NCI-H2081 (cell line): Measurements from ENCODE around the gene UCHL1.
"Not testable (repeated sequence)": the region's sequence is repeated elsewhere in the genome, so short reads cannot be mapped to it uniquely, and the experiment has no call there.

Experiments used
- DNase-seq, 2 experiments: peaks; one replicate each; lab custom pipeline; 2025; lab: John Stamatoyannopoulos, UW

The UCHL1 gene

DNA sequence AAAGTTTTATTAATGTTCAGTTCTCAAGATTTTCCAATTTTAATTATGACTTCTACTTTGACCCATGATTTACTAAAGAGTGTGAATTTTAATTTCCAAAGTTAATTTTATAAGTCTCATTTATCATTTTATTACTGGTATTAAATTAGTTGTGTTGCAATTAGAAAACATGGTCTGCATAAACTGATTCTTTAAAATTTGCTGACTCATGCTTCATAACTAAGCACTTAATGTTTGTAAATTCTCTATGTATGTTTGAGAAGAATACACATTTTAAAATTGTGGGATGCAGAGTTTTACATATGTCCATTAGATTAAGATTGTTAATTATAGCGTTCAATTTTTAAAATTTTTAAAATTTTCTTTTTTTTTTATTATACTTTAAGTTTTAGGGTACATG, 20.2 kb upstream of the UCHL1 start:
- no peak for DNase-seq

- DNase-seq, result no peak
Observed at GRCh38 chr4:41241919-41242318, 14.8 kb upstream of the UCHL1 start.

DNA sequence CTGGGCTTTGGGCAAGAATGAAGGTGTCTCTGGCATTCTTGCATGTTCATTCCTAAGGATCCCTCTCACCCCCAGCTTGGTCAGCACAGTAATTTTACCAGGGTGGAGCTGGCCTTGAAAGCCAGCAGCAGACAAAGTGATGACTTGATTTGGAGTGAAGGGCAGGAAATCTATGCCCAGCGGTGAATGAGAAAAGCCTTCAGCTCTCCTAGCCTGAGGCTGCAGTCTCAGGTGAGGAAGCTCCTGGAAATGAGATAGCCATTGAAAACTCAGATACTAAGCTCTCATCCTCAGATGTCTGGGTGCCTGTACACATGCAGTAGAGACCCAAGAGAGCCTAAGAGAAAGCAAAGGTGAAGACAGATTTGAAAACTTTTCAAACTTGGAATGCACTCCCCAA, 10.7 kb upstream of the UCHL1 start:
- DNase-seq, result no peak

DNA sequence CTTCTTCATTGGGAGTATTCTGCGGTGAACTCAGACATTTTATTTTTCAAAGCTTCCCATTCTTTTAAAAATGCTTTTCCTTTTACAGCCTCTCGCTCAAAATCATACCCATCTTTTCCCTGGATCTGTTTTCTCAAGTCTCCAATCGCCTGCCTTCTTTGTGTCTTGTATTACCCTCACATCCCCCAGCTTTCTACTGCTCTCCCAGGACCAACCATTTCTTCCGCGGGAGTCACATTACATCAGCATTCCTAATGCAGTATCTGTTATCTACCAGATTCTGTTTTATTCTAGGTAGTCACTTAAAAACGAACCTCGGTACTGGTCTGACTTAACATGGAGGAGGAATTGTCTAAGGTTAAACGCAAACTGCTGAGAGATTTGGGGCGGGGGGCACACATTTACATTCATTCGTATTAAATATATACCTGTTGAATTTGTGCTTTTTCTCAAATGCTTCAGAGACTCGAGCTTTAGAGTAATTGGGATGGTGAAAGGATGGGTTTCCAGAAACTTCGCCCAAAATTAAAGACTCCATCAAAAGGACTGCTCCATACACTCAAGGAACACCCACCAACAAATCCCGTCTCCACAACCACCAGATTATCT, 493 bp upstream of the UCHL1 start:
- DNase-seq, result peak; percentile 33 to 63

DNA sequence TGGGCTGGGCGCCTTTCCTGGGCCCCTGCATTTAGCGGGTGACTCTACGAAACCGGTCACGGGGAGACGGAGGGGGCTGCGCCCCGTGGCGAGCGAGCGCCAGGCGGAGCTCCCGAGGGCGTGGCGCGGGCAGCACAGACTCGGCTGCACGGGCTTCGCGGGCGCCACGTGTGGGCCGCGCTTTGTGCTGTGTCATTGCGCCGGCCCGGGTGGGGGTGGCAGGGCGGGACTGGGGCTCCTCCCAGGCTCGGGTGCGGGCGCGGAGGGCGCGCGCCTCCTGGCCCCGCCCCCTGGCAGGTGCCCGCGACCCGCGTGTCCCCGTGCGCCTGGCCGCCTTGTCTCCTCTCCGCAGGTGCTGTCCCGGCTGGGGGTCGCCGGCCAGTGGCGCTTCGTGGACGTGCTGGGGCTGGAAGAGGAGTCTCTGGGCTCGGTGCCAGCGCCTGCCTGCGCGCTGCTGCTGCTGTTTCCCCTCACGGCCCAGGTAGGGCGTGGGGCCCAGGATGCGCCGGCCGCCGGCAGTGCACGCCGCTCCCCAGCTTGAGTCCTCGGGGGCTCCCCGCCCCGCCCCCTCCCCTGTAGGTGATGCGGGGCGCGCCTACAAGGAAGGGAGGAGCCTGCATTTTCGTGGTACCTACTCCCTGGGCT, 651 bp downstream of the UCHL1 start:
- DNase-seq, result peak; percentile 87 to 93

GRCh38 chr4:41257906-41258305, 1.2 kb downstream of the UCHL1 start:
- DNase-seq, result peak in 1 of 2 experiments; percentile 35

DNA sequence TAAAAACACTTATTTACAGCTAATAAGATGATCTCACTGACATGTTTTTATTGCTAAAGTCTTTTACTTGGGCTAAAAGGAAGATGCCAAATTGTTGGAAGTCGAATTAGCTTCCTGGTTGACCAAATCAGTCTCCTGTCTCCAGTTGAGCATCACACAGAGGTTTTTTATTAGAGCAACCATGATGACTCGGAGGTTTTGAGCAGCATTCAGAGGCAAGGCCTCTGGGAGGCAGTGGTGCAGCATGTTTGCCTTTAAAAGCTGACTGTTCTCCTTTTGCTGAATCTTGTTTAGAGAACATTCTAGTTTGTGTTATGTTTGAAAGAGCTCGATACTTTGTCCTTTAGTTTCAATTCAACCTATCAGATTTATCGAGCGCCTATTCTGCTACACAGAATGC, 2.1 kb downstream of the UCHL1 start:
- DNase-seq, result peak; percentile 45 to 68

- DNase-seq, result no peak
Observed at GRCh38 chr4:41260116-41260733, 3.5 kb downstream of the UCHL1 start.

DNA sequence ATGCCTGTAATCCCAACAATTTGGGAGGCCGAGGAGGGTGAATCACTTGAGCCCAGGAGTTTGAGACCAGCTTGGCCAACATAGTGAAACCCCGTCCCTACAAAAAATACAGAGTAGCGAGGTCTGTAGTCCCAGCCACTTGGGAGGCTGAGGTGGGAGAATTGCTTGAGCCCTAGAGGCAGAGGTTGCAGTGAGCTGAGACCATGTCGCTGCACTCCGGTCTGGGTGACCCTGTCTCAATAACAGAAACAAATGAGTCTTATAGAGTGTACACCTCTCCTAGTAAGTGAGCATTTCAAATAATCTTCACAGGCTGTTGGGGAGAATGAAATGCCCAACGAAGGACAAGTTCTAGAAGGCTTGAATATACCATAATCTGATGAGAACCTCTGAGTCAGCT, 5.5 kb downstream of the UCHL1 start:
- DNase-seq, result no peak

DNA sequence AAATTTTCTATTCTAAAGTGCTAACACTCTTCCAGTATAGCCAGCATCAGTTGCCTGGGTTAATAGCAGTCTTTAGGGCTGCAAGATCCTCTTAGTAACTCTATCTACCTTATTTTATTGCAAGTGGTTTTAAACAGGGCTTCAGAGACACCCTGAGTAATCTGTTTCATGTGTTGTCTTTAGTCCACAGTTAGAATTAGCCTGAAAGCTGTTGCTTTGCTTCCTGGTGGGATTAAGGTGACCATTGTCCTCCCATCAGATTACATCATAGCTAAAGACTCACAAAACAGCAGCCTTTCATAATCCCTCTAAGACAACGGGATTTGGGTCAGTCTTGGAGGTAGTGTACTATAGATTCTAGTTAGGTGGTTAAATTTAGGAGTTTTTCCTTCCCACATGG, 7.5 kb downstream of the UCHL1 start:
- no peak for DNase-seq

DNA sequence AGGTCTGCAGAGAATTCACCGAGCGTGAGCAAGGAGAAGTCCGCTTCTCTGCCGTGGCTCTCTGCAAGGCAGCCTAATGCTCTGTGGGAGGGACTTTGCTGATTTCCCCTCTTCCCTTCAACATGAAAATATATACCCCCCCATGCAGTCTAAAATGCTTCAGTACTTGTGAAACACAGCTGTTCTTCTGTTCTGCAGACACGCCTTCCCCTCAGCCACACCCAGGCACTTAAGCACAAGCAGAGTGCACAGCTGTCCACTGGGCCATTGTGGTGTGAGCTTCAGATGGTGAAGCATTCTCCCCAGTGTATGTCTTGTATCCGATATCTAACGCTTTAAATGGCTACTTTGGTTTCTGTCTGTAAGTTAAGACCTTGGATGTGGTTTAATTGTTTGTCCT, 11.3 kb downstream of the UCHL1 start:
- DNase-seq, result no peak

DNA sequence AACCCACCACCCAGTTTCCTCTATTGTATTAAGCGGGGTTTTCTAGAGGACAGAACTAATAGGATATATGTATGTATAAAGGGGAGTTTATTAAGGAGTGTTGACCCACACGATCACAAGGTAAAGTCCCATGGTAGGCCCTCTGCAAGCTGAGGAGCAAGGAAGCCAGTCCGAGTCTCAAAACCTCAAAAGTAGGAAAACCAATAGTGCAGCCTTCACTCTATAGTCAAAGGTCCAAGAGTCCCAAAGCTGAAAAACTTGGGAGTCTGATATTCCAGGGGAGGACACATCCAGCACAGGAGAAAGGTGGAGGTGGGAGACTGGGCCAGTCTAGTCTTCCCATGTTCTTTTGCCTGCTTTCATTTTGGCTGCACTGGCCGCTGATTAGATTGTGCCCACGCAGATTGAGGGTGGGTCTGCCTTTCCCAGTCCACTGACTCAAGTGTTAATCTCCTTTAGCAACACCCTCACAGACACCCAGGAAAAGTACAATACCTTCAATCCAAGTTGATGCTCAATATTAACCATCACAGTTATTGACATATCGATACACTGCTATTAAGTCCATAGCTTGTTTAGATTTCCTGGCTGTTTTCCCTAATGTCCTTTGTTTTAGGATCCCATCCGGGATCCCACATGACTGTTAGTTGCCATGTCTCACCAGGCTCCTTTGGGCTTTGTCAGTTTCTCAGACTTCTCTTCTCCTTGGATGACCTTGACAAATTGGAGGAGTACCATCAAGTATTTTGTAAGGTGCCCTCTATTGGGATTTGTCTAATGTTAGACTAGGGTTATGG, 12.2 kb downstream of the UCHL1 start:
- no peak for DNase-seq

DNA sequence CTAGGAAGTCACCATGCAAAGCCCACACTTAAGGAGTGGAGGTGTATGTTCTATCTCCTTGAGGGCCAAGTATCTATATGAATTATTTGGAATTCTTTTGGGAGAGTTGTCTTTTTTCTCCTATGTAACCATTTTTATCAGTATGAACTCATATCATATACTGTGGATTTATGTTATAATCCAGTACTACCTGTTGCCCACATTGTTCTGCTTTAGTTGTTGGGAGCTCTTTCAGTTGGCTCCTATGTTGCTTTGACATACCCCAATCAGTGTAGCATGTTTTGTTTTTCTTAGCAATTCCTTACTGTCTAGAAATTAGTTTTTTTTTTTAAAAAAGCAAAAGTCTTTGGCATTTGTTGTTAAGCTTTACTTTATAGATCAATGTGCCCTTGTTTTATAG, 13.0 kb downstream of the UCHL1 start:
- no peak for DNase-seq

GRCh38 chr4:41275931-41276330, 19.2 kb downstream of the UCHL1 start:
- not testable (repeated sequence) for DNase-seq

- no peak for DNase-seq
Observed at GRCh38 chr4:41280010-41280409, 23.3 kb downstream of the UCHL1 start.

GRCh38 chr4:41281038-41281634, 24.4 kb downstream of the UCHL1 start:
- peak; percentile 85 to 89 for DNase-seq

- no peak for DNase-seq
Observed at GRCh38 chr4:41282366-41282765, 25.6 kb downstream of the UCHL1 start.

- no peak for DNase-seq
Observed at GRCh38 chr4:41285202-41285863, 28.6 kb downstream of the UCHL1 start.

DNA sequence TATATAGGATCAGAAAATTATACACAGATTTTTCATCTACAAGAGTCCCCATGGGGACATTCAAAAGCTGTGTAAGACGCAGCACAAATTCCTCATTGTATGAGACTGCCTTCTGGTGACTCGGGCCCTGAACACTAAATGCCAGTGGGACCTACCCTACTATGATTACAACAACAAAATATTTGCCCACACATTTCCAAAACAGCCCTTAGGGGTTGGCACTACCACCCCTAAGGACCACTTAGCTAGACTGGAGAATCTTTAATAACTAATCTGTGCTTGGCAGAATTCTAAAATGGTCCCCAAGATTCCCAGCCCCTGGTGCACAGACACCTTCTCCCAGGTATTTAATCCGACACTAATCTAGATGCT, 29.1 kb downstream of the UCHL1 start:
- no peak for DNase-seq

DNA sequence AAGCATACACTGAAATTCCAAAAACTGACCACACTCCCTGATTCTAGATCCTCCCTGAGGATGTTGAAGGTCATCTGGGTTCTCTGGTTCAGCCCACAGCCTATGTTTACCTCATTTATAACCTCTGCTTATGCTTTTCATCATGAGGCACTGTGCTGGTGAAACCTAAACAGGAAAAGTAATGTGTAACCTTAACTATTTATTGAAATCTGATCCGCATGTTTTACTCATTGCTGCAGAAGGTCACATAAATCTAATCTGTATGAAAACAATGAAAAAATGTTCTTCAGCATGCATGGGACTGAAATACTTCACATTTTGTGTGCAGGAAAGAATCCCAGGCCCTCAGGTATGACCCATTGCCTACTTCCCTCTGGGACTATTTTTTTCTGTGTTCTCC, 30.3 kb downstream of the UCHL1 start:
- DNase-seq, result no peak

- DNase-seq, result no peak
Observed at GRCh38 chr4:41287852-41288251, 31.1 kb downstream of the UCHL1 start.

DNA sequence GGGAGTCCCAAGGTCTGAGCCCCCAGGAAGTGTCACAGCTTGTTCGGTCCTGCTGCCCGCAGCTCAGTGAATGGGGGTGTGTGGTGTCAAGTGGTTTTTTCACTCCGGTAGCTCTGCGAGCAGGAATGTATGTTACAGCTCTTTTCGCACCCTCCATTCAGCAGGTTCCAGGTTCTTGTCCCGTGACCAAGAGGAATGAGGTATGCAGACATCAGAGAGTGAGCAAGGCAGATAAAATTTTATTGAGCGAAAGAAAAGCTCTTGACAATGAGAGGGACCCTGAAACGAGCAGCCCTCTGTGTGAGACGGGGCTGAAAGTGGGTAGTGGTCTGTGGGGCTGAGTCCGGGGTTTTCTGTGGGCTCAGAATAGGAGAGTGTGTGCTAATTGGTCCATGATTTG, 31.5 kb downstream of the UCHL1 start:
- no peak for DNase-seq
